Neuronal stem cell (in vitro differentiated cells): ENCODE measurements around the gene NTHL1. TPM values are rescaled to one million over a fixed set of nuclear protein-coding genes. Genes with fewer than 3 reads are reported as not detected.

Source experiments
- DNase-seq: peaks from one replicate; pipeline ENCODE4 v3.0.0-alpha.2; 2013; ENCODE audit warnings: low spot score
- H2AFZ ChIP-seq: one replicate; pipeline ENCODE4 v1.6.1; 2013; ENCODE audit warnings: mild to moderate bottlenecking, low read length, inconsistent platforms
- H2AK5ac ChIP-seq: 2 replicates; pipeline ENCODE4 v1.6.1; 2013; ENCODE audit warnings: low read depth, mild to moderate bottlenecking, inconsistent platforms, low read length, moderate library complexity, mixed read lengths
- H2BK120ac ChIP-seq: 2 replicates; pipeline ENCODE4 v1.6.1; 2013; ENCODE audit warnings: low read depth, mild to moderate bottlenecking, inconsistent platforms, low read length, moderate library complexity, mixed read lengths
- H2BK12ac ChIP-seq: one replicate; pipeline ENCODE4 v1.6.1; 2013; ENCODE audit warnings: low read length, inconsistent platforms
- H2BK15ac ChIP-seq: 2 replicates; pipeline ENCODE4 v1.6.1; 2013; ENCODE audit warnings: mild to moderate bottlenecking, low read length, inconsistent platforms, mixed read lengths
- H2BK5ac ChIP-seq: one replicate; pipeline ENCODE4 v1.6.1; 2013; ENCODE audit warnings: inconsistent platforms, mild to moderate bottlenecking, low read length, moderate library complexity
- H3K14ac ChIP-seq: one replicate; pipeline ENCODE4 v1.6.1; 2013; ENCODE audit warnings: low read length, inconsistent platforms
- H3K18ac ChIP-seq: 2 replicates; pipeline ENCODE4 v1.6.1; 2013; ENCODE audit warnings: low read length, inconsistent platforms
- H3K23ac ChIP-seq: 2 replicates; pipeline ENCODE4 v1.6.1; 2013; ENCODE audit warnings: low read depth, mild to moderate bottlenecking, mixed read lengths, low read length, inconsistent platforms; ENCODE audit not compliant: poor library complexity
- H3K27ac ChIP-seq: replicated peaks from 3 replicates; pipeline ENCODE4 v1.5.1; 2013; ENCODE audit warnings: low read length, inconsistent platforms
- H3K27me3 ChIP-seq, 3 experiments: 2 replicates each; pipeline ENCODE4 v1.6.1; 2013; ENCODE audit warnings: low read length in 3 of 3, mild to moderate bottlenecking in 2 of 3, inconsistent platforms in 1 of 3, low read depth in 1 of 3, mixed read lengths in 1 of 3, moderate library complexity in 1 of 3; ENCODE audit not compliant: control insufficient read depth in 3 of 3, insufficient read depth in 3 of 3
- H3K36me3 ChIP-seq, 2 donors: replicated peaks in 1 of 2; 2 replicates each; pipeline ENCODE4 v1.6.1; 2013; ENCODE audit warnings: low read length in 2 of 2; ENCODE audit not compliant: control insufficient read depth in 2 of 2, insufficient read depth in 2 of 2
- H3K4ac ChIP-seq: 2 replicates; pipeline ENCODE4 v1.6.1; 2013; ENCODE audit warnings: inconsistent platforms, mild to moderate bottlenecking, low read length, moderate library complexity
- H3K4me1 ChIP-seq, 2 donors: 1 replicate in 1 of 2; 2 replicates in 1 of 2; pipeline ENCODE4 v1.6.1; 2013; ENCODE audit warnings: low read length in 2 of 2, low read depth in 1 of 2; ENCODE audit not compliant: control insufficient read depth in 2 of 2, insufficient read depth in 1 of 2
- H3K4me2 ChIP-seq: one replicate; pipeline ENCODE4 v1.6.1; 2013; ENCODE audit warnings: mild to moderate bottlenecking, low read length, inconsistent platforms; ENCODE audit not compliant: insufficient read depth, poor library complexity, severe bottlenecking
- H3K4me3 ChIP-seq, 2 donors: 2 replicates each; pipeline ENCODE4 v1.5.1; 2013; ENCODE audit warnings: low read length in 2 of 2, mild to moderate bottlenecking in 2 of 2, inconsistent platforms in 1 of 2, moderate library complexity in 1 of 2
- H3K79me1 ChIP-seq: one replicate; pipeline ENCODE4 v1.6.1; 2013; ENCODE audit warnings: low read depth, mild to moderate bottlenecking, inconsistent platforms, low read length, moderate library complexity
- H3K9ac ChIP-seq: one replicate; pipeline ENCODE4 v1.6.1; 2013; ENCODE audit warnings: mild to moderate bottlenecking, low read depth, low read length, inconsistent platforms; ENCODE audit not compliant: poor library complexity
- H3K9me3 ChIP-seq, 2 donors: replicated peaks in 1 of 2; 2 replicates each; pipeline versions ENCODE3 to v1.6.1; 2013; ENCODE audit warnings: low read length in 2 of 2, mild to moderate bottlenecking in 2 of 2, inconsistent platforms in 1 of 2, low read depth in 1 of 2, mixed read lengths in 1 of 2, moderate library complexity in 1 of 2; ENCODE audit not compliant: control insufficient read depth in 2 of 2, insufficient read depth in 1 of 2
- H4K8ac ChIP-seq: one replicate; pipeline ENCODE4 v1.6.1; 2013; ENCODE audit warnings: low read depth, mild to moderate bottlenecking, inconsistent platforms, low read length, moderate library complexity
- H4K91ac ChIP-seq: one replicate; pipeline ENCODE4 v1.6.1; 2013; ENCODE audit warnings: low read length, low read depth, mild to moderate bottlenecking, inconsistent platforms; ENCODE audit not compliant: poor library complexity
- WGBS, 2 donors: extraction: QIAGEN DNeasy Blood & Tissue Kit; methylation state at CpG; one replicate each; pipeline ENCODE4 v1.1.7; 2013; ENCODE audit warnings: missing lambda C conversion rate in 2 of 2, mixed read lengths in 1 of 2; ENCODE audit not compliant: insufficient read length in 2 of 2, insufficient replicate concordance in 1 of 2; ENCODE audit errors: extremely low coverage in 2 of 2; 5-methylcytosine and 5-hydroxymethylcytosine counted together
- polyA plus RNA-seq, 2 experiments: library from polyadenylated mRNA; stranded (reverse); fragments of 200-250 nt; gene quantifications; one replicate each; pipeline ENCODE4 v1.2.3, GENCODE V29; 2013

NTHL1 gene
- 28.2 TPM for polyA plus RNA-seq (2013, experiment 1 of 2)
- polyA plus RNA-seq (2013, experiment 2 of 2): 27.7 TPM

DNA sequence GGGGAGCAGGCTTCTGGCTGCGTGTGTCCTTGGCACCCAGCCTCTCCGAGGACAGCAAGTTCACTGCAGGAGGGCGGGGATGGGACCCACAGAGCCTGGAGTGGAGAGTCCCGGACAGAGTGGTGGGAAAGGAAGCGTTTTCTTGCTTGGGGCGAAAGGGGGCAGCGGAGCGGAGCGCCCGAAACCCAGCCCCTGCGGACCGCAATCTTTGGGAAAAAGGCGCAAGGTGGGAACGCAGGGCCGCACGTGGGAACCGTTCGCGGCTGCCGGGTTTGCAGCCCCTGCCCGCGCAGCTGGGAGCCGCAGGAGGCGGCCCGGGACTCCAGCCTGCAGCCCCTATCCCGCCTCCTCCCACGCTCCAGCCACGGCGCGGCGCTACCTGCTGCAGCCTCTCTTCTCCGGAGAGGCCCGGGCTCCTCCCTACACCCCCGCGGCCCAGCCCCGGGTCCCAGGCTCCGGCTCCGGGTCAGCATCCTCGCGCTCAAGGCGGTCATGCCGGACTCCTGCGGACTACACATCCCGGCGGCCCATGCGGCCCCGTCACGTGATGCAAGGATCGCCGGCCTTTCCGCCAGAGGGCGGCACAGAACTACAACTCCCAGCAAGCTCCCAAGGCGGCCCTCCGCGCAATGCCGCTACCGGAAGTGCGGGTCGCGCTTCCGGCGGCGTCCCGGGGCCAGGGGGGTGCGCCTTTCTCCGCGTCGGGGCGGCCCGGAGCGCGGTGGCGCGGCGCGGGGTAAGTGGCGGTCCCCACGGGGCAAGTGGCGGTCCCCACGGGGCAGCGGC lies at the start of gene NTHL1, which contains the start of gene TSC2:
Gene NTHL1, minus strand, starts transcription at position 505 of the 786 bp plus-strand sequence. Its CDS starts 11 bp downstream, at position 494.
Gene TSC2, plus strand, starts transcription at position 656 of the 786 bp plus-strand sequence. CDS start 631 bp downstream, outside the sequence.
- no CpG with 5 or more reads among the region's 81 CpGs for WGBS, 2 donors
- Histone ChIP-seq H3K14ac (peak within 1 kb of the TSS; percentile 71), H2BK5ac (peak within 1 kb of the TSS; percentile 82), H3K23ac (peak within 1 kb of the TSS; percentile 17), H3K27me3 (no peaks in the 10 kb centered on the region), H2AFZ (peak within 1 kb of the TSS; percentile 95), H3K9me3 (no peaks in the 10 kb centered on the region), H3K4me1 (peaks cover 8 to 11% of the 10 kb centered on the region in 2 donors), H2BK12ac (no peak within 1 kb of the TSS), H2AK5ac (peak within 1 kb of the TSS; percentile 56), H3K36me3 (peaks cover 20 to 23% of the 10 kb centered on the region in 2 donors), H3K4me2 (peak within 1 kb of the TSS; percentile 85), H3K9ac (peak within 1 kb of the TSS; percentile 88), H3K18ac (peak within 1 kb of the TSS; percentile 94), H4K8ac (no peak within 1 kb of the TSS), H2BK15ac (no peak within 1 kb of the TSS), H2BK120ac (no peak within 1 kb of the TSS), H3K27ac (peak within 1 kb of the TSS; percentile 30), H3K4me3 (peak within 1 kb of the TSS; percentile 87), H4K91ac (no peak within 1 kb of the TSS), H3K4ac (no peak within 1 kb of the TSS), H3K79me1 (peaks cover 9% of the 10 kb centered on the region)
- DNase-seq: peak; percentile 96

DNA sequence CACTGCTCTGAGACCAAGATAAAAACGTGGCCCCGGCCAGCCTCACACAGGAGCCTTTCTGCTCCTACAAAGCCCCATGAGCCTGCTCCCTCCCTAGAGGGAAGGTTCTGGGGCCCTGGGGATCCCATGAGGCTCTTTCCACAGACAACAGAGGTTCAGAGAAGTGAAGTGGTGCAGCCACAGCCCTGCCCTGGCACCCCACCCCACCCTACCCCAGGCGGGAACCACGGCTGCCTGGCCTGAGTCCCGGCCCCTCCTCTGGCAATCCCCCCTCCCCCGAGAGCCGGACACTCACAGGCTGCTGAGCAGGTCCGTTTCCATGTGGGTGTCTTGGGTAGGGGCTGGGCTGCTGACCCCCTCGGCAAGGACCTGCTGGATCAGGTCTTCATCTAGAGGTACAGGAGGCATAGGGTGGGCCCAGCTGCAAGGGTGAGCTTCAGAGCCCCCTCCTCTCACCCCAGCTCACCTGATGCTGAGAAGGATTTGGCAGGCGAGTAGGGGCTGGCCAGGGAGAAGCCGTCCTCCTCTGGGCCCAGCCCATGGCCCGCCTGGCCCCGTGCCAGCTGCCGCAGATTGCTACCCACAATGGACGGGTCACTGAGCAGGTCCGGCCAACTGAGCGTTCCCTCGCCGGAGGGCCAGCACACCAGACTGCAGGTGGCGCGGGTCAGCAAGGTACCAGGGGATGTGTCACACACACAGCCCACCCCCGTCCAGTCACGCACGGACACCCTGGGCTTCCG lies 49.4 kb upstream of the NTHL1 start:
- Histone ChIP-seq H3K4me2 (no peak overlapping the region), H4K91ac (no peak overlapping the region), H2BK12ac (no peak overlapping the region), H3K23ac (no peak overlapping the region), H2AK5ac (no peak overlapping the region), H2BK15ac (no peak overlapping the region), H2BK5ac (no peak overlapping the region), H3K79me1 (peaks cover 8% of the 10 kb centered on the region), H3K4me1 (peaks cover 0 to 7% of the 10 kb centered on the region in 2 donors), H3K36me3 (peaks cover 19 to 71% of the 10 kb centered on the region in 2 donors), H3K14ac (no peak overlapping the region), H3K18ac (no peak overlapping the region), H3K27ac (no peak overlapping the region), H4K8ac (peak overlapping the region; percentile 3), H3K9ac (peak overlapping the region; percentile 0), H2AFZ (no peak overlapping the region), H3K27me3 (no peaks in the 10 kb centered on the region), H3K4me3 (no peak overlapping the region), H3K9me3 (no peaks in the 10 kb centered on the region), H3K4ac (no peak overlapping the region), H2BK120ac (no peak overlapping the region)
- no CpG with 5 or more reads among the region's 25 CpGs for WGBS, 2 donors
- DNase-seq: no peak

GRCh38 chr16:2095918-2096582 lies 48.4 kb upstream of the NTHL1 start:
- WGBS, 2 donors: no CpG with 5 or more reads among the region's 23 CpGs
- no peak overlapping the region for H3K4ac ChIP-seq
- H3K9ac ChIP-seq: no peak overlapping the region
- H2AK5ac ChIP-seq: no peak overlapping the region
- no peak overlapping the region for H4K91ac ChIP-seq
- no peak overlapping the region for H3K4me2 ChIP-seq
- H2BK12ac ChIP-seq: no peak overlapping the region
- no peak overlapping the region for H2BK15ac ChIP-seq
- peaks cover 19 to 74% of the 10 kb centered on the region in 2 donors for H3K36me3 ChIP-seq
- no peaks in the 10 kb centered on the region for H3K27me3 ChIP-seq
- H2AFZ ChIP-seq: no peak overlapping the region
- H3K9me3 ChIP-seq: no peaks in the 10 kb centered on the region
- no peak overlapping the region for H3K18ac ChIP-seq
- H3K4me1 ChIP-seq: peaks cover 0 to 14% of the 10 kb centered on the region in 2 donors
- no peak overlapping the region for H3K23ac ChIP-seq
- peak overlapping the region; percentile 19 for H4K8ac ChIP-seq
- DNase-seq: no peak
- no peak overlapping the region for H2BK5ac ChIP-seq
- H2BK120ac ChIP-seq: no peak overlapping the region
- peaks cover 11% of the 10 kb centered on the region for H3K79me1 ChIP-seq
- peak overlapping the region in 1 of 2 donors; percentile 13 for H3K4me3 ChIP-seq
- H3K14ac ChIP-seq: no peak overlapping the region
- no peak overlapping the region for H3K27ac ChIP-seq
